GM20000 (cell line): Measurements from ENCODE around the gene PKM.

ENCODE experiments used
- DNase-seq: peaks from one replicate; pipeline ENCODE4 v3.0.0; 2012; ENCODE audit warnings: low spot score
- TF ChIP-seq, protein P1 (sequence below): IDR thresholded peaks from 2 replicates; pipeline ENCODE4 v1.5.1; 2012; ENCODE audit warnings: mild to moderate bottlenecking, control low read depth; ENCODE audit errors: extremely low read depth, missing control alignments

Gene PKM

DNA sequence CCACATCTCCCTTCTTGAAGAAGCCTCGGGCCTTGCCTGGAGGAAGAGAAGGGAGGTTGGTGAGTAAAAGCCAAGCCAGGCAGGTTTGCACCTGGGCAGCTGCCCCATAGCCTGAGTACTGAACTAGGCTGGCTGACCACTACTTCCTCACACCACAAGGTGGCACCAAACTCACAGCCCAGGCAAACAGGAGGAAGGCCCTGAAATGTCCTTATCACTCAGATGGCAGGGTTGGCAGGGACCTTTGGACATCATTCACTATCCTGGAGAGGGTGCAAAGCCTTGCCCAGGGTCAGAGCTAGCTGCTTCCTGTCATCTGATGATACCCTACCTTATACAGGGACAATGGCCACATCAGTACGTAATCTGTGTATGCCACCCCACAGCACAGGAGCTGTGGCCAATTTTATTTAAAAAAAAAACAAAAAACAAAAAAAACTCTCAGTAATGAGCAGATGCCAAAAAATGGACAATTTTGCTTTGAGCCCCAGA is 31.2 kb downstream of the PKM start:
- peak; percentile 83 for DNase-seq
- TF ChIP-seq, protein P1, sequence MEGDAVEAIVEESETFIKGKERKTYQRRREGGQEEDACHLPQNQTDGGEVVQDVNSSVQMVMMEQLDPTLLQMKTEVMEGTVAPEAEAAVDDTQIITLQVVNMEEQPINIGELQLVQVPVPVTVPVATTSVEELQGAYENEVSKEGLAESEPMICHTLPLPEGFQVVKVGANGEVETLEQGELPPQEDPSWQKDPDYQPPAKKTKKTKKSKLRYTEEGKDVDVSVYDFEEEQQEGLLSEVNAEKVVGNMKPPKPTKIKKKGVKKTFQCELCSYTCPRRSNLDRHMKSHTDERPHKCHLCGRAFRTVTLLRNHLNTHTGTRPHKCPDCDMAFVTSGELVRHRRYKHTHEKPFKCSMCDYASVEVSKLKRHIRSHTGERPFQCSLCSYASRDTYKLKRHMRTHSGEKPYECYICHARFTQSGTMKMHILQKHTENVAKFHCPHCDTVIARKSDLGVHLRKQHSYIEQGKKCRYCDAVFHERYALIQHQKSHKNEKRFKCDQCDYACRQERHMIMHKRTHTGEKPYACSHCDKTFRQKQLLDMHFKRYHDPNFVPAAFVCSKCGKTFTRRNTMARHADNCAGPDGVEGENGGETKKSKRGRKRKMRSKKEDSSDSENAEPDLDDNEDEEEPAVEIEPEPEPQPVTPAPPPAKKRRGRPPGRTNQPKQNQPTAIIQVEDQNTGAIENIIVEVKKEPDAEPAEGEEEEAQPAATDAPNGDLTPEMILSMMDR: peak; percentile 83

DNA sequence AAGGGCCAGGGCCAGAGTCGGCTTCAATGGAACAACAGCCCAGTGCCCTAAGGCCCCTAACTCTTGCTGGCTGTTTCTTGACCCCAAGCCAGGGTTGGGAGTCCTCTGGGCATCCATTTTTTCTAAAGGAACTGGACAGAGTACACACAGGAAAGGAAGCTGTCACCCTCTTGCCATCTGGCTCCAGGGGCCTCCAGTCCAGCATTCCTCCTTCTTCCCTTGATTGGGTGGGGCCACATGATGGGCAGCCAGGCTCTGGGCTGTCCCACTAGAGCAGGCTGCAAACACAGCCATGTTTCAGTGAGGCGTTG is 31.8 kb downstream of the PKM start:
- no peak for DNase-seq
- TF ChIP-seq, protein P1: no peak

DNA sequence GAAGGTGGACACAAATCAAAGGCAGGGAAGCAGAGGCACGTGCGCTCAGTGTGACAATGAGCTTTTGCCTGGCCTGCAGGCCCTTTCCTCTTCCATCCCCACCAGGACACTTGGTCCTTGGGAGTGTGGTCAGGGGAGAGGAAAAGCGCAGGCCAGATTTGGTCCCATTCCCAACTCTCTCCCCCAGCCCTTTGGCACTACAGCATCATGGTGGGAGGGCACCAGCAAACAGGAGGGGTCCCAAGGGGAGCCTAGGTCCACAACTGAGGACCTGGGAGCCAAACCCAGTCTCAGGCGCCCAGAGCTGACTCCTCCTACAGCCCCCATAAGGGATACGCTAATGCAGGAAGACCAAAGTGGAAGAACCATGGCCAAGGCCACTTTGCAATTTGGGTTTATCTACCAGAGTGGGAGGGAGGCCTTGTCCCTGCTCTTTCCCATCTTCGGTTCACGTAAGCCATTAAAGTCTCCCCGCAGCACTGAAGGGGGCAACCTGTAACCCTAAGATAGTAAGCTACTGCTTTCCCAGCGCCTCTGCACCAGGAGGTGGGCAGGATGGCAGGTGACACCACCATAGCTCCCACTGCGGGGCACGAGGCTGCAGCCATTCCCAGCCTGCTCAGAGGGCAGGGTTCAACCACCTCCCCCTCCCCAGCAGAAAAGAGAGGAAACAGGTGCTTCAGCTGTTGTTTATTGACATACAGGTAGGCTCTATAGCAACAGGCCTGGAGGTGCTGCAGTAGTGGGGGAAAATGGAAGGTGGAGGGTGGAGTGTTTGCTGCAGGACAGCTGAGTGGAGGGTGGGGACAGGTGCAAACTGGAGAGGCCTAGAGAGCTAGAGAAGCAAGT is 32.4 kb downstream of the PKM start:
- DNase-seq: no peak
- TF ChIP-seq, protein P1: no peak

DNA sequence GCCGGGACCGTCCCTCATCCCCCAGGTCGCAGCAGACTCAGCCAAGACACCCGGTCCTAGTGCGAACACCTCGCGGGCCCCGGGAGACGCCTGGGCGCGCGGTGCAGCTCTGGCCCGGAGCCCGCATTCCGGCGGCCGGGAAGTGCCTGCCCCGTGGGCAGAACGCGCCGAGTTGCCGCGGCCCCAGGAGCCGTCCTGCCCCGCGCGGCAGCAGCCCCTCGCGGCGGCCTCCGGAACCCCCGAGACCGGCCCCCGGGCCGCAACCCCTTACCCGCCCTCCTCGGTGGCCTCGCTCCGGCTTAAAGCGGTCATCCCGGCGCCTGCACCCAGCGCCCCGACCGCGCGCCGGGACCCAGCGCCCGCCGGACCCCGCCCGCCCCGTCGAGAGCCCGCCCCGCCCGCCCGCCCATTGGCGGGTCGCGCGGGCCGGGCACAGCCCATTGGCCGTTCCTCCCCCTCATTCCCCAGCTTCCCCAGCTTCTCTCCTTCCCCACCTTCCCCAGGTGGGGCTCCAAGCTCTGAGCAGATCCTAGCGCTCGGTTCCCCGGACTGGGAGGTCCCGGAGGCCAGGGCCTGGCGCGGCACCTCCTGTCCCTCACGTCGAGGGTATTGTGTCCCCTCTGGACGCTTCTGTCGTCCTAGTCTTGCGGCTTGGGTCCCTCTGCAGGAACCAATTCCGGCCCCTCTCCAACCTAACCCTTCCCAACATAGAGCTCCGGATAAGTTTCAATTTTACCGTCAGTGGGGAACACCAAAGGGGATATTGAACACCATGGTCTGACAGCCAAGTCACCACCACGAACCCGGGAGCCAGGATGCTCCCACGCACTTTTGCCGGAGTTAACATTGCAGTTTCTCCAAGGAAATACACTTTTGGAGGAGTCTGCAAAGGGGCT is 33.3 kb downstream of the PKM start, which contains the start of gene GRAMD2A:
Gene GRAMD2A, minus strand, starts transcription at position 328 of the 896 bp plus-strand sequence.
- TF ChIP-seq, protein P1: no peak
- peak; percentile 87 for DNase-seq

DNA sequence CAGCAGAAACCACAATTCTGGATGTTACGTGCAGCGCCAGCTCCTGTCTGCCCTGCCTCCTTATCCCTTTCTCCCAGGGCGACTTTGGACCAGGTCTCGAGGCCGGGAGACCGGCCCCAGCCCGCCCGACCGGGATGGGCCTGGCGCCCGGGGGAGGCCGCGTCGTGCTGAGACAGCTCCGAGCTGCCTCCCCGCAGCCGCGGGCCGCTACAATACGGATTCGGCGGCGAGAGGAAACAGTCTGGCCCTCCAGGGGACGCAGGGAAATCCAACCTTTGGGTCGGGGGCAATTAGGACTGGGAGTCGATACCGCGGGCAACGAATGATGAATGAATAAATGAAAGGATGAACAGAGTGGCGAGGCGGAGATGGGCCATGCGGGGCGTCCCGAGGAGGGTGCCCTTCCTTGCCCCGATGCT is 33.9 kb downstream of the PKM start:
- no peak for DNase-seq
- TF ChIP-seq, protein P1: no peak

DNA sequence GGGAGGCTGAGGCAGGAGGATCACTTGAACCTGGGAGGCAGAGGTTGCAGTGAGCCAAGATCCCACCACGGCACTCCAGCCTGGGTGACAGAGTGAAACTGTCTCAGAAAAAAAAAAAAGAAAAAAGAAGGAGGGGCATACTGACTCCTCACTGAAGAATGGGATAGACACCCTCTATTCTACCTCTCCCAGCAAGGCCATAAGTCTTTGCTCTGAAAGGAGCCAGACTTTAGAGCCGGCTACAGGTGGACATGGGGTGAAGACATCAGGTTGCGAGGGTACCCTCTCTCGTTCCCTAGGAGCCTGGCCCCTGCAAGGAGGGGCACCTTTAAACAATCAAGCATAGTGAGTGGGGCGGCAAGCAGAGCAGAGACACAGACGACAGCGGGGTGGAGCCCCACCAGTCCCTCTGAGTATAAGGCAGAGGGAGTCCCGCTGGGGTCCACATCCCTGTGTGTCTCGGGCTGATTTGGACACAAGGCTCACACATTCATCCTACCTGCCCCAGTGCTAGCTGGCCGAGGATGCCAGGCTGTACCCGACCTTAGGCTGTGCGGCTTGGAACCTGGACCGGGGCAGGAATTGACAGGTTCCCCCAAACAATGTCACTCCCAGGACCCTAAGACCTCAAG is 34.5 kb downstream of the PKM start:
- DNase-seq: peak; percentile 48

More for the DNA sequence above, 34.5 kb downstream of the PKM start:
- TF ChIP-seq, protein P1: no peak
